Thyroid gland (tissue), 4 donors: ENCODE data around the gene RAD18.

Source experiments
- CTCF ChIP-seq, 6 experiments: fragments of 200-600 bp in 3 of 6; fragments of 450-650 bp in 3 of 6; sonication (generic) in 3 of 6; IDR thresholded peaks; one replicate each; pipeline ENCODE4 v1.5.1; 2016 to 2019; ENCODE audit warnings: antibody characterized with exemption in 6 of 6, mild to moderate bottlenecking in 2 of 6, inconsistent platforms in 1 of 6, moderate library complexity in 1 of 6
- POLR2A ChIP-seq, 2 donors: fragments of 450-650 bp; IDR thresholded peaks; one replicate each; pipeline ENCODE4 v1.6.1; 2017; ENCODE audit warnings: antibody characterized with exemption in 2 of 2, mild to moderate bottlenecking in 2 of 2, moderate library complexity in 1 of 2

GRCh38 chr3:8909160-8909559, 54.1 kb downstream of the RAD18 start:
- TF ChIP-seq CTCF (IDR thresholded peaks at IDR 0.05) (no peak), POLR2A (IDR thresholded peaks at IDR 0.05) (no peak)
